DMS153 (cell line): ENCODE measurements around the gene LRRC3C.

ENCODE experiments used
- DNase-seq: peaks from one replicate; lab custom pipeline; 2025; lab: John Stamatoyannopoulos, UW

LRRC3C gene

DNA sequence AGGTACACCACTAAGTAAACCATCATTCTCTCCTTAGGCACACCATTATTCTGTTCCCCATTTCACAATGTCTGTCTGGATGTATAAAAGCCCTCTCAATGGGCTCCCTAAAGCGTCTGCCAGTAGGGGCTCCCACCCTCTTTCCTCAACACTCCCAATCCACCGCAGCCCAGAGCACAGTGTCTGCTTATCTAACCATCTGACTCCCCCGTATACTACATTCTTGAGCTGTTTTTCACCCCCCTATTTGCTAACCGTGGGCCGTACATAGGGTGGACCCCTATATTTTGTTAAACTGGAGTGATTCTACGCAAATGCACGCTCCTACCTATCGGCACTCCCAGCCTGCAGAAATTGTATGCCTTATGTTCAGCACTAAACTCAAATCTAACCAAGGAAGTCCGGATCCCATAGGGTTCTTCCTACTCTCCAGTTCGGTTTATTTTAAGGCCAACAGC lies 52.4 kb downstream of the LRRC3C start:
- no peak for DNase-seq

DNA sequence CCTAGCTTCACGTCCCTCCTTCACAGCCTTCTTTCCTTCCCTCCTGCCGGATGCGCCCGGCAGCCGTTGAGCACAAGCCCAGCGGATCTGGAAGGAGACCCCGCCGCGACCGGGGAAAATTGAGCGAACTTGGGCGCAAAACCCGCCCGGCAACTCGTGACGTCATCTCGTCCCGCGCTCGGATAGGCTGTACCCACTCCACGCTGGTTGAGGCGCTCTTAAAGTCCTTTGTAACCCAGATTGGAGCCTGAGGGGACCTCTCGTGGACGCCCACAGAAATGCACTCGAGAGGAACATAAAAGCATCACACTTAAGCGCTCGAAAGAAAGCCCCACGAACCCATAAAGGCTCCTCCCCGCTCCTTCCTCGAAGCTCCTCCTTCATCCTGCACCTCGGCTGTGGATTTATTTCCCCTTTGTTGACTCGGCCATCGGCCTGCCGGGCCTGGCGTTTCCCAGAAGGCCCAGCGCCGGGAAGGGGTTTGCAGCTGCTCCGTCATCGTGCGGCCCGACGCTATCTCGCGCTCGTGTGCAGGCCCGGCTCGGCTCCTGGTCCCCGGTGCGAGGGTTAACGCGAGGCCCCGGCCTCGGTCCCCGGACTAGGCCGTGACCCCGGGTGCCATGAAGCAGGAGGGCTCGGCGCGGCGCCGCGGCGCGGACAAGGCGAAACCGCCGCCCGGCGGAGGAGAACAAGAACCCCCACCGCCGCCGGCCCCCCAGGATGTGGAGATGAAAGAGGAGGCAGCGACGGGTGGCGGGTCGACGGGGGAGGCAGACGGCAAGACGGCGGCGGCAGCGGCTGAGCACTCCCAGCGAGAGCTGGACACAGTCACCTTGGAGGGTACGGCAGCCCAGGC lies 53.0 kb downstream of the LRRC3C start, which contains the start of gene PSMD3:
PSMD3 (plus strand) TSS at position 457 of the 856 bp plus-strand sequence; CDS start at position 621, 164 bp downstream.
- DNase-seq: peak; percentile 99

DNA sequence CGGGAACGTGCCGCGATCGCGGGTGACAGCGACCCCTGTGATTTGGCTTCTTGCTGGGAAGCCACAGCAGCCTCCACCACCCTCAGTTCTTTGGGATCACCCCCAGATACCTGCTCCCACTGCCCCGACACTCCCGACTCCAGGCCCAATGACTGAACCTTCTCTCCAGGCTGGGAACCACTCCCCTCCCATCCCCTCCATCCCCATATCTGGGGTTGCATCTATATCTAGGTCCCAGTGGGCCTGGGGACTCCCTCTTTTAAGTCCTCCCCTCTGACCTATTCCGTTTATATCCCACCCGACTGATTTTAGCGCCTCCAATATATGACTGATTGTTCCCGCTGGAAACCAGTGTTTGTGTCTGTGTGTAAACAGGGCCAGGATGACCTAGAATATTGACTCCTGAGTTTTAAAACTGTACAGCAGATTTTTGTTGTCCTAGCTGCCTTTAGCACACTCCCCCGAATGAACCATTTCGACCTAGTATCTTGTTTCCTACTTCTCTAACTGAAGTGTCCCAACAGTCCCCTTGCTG lies 53.7 kb downstream of the LRRC3C start:
- DNase-seq: no peak

DNA sequence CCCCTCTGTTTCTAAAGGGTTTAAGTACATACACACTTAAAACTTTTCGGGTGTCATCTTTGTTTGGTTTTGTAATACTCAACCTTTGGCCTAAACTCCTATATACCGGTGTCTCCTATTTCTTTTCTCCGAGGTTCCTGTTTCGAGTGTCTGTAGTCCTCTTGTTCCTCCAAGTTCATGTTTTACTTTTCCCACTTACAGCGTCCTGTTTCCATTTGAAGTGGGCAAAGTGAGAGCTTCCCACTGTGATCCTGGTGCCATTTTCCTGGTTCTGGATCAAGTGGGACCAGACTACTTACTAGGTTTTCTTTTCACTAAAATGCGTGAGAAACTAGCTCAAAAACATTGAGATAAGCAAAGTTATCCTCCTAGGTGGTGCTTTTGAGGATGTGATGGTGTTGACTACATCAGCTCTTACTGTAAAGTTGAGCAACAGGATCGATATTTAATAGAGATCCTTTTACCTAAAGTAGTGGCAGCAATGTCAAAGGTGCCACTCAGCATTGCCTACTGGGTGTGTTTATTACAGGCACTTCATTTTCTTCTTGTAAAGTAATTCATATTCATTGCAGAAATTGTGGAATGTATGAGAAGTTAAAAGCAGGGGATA lies 54.3 kb downstream of the LRRC3C start:
- no peak for DNase-seq

DNA sequence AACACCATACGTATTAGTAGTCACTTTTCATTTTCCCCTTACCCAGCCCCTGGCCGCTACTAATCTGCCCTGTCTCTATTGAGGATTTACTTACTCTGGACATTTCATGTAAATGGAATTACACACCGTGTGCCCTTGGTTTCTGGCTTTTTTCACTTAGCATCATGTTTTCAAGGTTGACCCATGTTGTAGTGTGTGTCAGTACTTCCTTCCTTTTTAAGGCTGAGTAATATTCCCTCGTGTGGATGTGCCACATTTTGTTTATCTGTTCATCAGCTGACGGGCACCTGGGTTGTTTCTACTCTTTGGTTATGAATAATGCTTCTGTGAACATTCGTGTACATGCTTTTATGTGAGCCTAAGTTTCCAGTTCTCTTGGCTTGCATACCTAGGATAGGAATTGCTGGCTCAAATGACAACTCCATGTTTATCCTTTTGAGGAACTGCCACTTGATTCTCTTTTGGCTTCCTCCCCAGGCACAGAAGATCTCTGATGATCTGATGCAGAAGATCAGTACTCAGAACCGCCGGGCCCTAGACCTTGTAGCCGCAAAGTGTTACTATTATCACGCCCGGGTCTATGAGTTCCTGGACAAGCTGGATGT lies 60.8 kb downstream of the LRRC3C start:
- DNase-seq: no peak

DNA sequence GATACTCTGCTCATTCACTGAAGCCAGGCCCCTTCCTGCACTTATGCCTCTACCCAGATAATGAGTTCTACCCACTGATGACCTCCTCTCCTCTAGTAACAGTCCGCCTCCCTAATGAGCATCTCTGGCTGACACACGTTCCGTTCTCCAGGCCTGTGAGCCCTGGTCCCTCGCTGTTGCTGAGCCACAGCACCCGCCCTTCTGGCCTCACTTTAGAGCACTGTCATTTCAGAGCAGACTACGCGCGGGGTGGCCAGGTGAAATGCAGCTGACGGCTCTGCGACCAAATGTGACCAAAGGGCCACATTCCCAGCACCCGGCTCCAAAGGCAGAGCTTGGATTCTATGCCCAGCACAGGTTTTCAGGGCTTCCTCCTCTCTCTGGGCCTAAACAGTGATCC lies 66.9 kb downstream of the LRRC3C start:
- no peak for DNase-seq
